ENCODE measurements around the gene PARVB.

DNA sequence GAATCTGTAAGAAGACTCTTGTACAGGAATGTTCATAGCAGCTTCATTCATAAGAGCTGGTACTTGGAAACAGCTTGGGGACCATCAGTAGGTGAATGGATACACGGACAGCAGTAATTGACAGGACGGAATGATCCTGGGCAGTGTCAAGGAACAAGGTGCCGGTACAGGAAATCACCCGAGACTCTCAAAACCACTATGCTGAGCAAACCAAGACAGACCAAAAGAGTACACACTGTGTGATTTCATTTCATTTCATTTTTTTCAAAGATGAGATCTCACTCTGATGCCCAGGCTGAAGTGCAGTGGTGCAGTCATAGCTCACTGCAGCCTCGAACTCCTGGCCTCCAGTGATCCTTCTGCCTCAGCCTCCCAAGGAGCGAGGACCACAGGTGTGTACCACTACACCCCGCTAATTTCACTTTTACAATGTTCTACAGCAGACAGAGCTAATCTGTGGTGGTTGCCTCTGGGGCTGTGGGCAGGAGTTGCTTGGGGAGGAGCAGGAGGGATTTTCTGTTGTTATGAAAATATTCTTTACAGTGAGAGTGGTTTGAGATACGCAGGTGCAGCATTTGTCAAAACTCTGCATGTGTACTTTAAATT lies 15.6 kb downstream of the PARVB start:
- TF ChIP-seq, protein P1, sequence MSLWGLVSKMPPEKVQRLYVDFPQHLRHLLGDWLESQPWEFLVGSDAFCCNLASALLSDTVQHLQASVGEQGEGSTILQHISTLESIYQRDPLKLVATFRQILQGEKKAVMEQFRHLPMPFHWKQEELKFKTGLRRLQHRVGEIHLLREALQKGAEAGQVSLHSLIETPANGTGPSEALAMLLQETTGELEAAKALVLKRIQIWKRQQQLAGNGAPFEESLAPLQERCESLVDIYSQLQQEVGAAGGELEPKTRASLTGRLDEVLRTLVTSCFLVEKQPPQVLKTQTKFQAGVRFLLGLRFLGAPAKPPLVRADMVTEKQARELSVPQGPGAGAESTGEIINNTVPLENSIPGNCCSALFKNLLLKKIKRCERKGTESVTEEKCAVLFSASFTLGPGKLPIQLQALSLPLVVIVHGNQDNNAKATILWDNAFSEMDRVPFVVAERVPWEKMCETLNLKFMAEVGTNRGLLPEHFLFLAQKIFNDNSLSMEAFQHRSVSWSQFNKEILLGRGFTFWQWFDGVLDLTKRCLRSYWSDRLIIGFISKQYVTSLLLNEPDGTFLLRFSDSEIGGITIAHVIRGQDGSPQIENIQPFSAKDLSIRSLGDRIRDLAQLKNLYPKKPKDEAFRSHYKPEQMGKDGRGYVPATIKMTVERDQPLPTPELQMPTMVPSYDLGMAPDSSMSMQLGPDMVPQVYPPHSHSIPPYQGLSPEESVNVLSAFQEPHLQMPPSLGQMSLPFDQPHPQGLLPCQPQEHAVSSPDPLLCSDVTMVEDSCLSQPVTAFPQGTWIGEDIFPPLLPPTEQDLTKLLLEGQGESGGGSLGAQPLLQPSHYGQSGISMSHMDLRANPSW (CRISPR knock-in tag; IDR thresholded peaks at IDR 0.05) = no peak
- no peak for TF ChIP-seq NR3C1 (CRISPR knock-in tag; IDR thresholded peaks at IDR 0.05)
- TF ChIP-seq, protein P2, sequence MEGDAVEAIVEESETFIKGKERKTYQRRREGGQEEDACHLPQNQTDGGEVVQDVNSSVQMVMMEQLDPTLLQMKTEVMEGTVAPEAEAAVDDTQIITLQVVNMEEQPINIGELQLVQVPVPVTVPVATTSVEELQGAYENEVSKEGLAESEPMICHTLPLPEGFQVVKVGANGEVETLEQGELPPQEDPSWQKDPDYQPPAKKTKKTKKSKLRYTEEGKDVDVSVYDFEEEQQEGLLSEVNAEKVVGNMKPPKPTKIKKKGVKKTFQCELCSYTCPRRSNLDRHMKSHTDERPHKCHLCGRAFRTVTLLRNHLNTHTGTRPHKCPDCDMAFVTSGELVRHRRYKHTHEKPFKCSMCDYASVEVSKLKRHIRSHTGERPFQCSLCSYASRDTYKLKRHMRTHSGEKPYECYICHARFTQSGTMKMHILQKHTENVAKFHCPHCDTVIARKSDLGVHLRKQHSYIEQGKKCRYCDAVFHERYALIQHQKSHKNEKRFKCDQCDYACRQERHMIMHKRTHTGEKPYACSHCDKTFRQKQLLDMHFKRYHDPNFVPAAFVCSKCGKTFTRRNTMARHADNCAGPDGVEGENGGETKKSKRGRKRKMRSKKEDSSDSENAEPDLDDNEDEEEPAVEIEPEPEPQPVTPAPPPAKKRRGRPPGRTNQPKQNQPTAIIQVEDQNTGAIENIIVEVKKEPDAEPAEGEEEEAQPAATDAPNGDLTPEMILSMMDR (IDR thresholded peaks at IDR 0.05 in 2 of 3, conservative IDR thresholded peaks at IDR 0.05 in 1 of 3; ENCODE audit: insufficient read depth in 2 of 3, low read depth in 1 of 3, low read length in 3 of 3) = no peak
- no peak for TF ChIP-seq FOXK2 (conservative IDR thresholded peaks at IDR 0.05 in 1 of 2, IDR thresholded peaks at IDR 0.05 in 1 of 2; ENCODE audit: low read depth in 2 of 2)
- no peak for TF ChIP-seq EGR1 (conservative IDR thresholded peaks at IDR 0.05)
- TF ChIP-seq, protein P3, sequence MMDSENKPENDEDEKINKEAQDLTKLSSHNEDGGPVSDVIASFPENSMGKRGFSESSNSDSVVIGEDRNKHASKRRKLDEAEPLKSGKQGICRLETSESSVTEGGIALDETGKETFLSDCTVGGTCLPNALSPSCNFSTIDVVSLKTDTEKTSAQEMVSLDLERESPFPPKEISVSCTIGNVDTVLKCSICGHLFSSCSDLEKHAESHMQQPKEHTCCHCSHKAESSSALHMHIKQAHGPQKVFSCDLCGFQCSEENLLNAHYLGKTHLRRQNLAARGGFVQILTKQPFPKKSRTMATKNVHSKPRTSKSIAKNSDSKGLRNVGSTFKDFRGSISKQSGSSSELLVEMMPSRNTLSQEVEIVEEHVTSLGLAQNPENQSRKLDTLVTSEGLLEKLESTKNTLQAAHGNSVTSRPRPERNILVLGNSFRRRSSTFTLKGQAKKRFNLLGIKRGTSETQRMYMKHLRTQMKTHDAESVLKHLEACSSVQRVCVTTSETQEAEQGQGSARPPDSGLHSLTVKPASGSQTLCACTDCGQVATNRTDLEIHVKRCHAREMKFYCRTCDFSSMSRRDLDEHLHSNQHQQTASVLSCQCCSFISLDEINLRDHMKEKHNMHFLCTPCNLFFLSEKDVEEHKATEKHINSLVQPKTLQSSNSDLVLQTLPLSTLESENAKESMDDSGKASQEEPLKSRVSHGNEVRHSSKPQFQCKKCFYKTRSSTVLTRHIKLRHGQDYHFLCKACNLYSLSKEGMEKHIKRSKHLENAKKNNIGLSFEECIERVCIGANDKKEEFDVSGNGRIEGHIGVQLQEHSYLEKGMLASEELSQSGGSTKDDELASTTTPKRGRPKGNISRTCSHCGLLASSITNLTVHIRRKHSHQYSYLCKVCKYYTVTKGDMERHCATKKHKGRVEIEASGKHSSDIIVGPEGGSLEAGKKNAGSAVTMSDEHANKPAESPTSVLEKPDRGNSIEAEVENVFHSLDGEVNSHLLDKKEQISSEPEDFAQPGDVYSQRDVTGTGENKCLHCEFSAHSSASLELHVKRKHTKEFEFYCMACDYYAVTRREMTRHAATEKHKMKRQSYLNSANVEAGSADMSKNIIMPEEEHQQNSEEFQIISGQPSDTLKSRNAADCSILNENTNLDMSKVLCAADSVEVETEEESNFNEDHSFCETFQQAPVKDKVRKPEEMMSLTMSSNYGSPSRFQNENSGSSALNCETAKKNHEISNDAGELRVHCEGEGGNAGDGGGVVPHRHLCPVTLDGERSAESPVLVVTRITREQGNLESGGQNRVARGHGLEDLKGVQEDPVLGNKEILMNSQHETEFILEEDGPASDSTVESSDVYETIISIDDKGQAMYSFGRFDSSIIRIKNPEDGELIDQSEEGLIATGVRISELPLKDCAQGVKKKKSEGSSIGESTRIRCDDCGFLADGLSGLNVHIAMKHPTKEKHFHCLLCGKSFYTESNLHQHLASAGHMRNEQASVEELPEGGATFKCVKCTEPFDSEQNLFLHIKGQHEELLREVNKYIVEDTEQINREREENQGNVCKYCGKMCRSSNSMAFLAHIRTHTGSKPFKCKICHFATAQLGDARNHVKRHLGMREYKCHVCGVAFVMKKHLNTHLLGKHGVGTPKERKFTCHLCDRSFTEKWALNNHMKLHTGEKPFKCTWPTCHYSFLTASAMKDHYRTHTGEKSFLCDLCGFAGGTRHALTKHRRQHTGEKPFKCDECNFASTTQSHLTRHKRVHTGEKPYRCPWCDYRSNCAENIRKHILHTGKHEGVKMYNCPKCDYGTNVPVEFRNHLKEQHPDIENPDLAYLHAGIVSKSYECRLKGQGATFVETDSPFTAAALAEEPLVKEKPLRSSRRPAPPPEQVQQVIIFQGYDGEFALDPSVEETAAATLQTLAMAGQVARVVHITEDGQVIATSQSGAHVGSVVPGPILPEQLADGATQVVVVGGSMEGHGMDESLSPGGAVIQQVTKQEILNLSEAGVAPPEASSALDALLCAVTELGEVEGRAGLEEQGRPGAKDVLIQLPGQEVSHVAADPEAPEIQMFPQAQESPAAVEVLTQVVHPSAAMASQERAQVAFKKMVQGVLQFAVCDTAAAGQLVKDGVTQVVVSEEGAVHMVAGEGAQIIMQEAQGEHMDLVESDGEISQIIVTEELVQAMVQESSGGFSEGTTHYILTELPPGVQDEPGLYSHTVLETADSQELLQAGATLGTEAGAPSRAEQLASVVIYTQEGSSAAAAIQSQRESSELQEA (IDR thresholded peaks at IDR 0.05; ENCODE audit: low read depth) = no peak
- TF ChIP-seq, protein P4, sequence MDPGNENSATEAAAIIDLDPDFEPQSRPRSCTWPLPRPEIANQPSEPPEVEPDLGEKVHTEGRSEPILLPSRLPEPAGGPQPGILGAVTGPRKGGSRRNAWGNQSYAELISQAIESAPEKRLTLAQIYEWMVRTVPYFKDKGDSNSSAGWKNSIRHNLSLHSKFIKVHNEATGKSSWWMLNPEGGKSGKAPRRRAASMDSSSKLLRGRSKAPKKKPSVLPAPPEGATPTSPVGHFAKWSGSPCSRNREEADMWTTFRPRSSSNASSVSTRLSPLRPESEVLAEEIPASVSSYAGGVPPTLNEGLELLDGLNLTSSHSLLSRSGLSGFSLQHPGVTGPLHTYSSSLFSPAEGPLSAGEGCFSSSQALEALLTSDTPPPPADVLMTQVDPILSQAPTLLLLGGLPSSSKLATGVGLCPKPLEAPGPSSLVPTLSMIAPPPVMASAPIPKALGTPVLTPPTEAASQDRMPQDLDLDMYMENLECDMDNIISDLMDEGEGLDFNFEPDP (CRISPR knock-in tag; IDR thresholded peaks at IDR 0.05) = no peak
- no peak for TF ChIP-seq SIRT6 (IDR thresholded peaks at IDR 0.05; ENCODE audit: low read depth, low read length)
- no peak for TF ChIP-seq HDAC2 (IDR thresholded peaks at IDR 0.05)
- TF ChIP-seq POLR2A (conservative IDR thresholded peaks at IDR 0.05) = no peak
